ENCODE measurements around the gene ZNF618. TPM values are rescaled to one million over a fixed set of nuclear protein-coding genes. Genes with fewer than 3 reads are reported as not detected.

Gene ZNF618
- total RNA-seq, 2 donors from 2014 or later, result 16.6 to 24.9 TPM

GRCh38 chr9:114090798-114091197 lies 214.7 kb downstream of the ZNF618 start:
- no peak for TF ChIP-seq CTCF (IDR thresholded peaks at IDR 0.05)
- no peak for ATAC-seq (ENCODE audit: insufficient number of reproducible peaks, low FRiP score, low read depth)
- H3K27me3 ChIP-seq (replicated peaks; ENCODE audit: insufficient read depth), result no peaks in the 10 kb centered on the region
- no peak overlapping the region for H3K4me3 ChIP-seq
- H3K36me3 ChIP-seq, result no peaks in the 10 kb centered on the region
- DNase-seq (ENCODE audit: low spot score), result no peak
- H3K4me1 ChIP-seq (ENCODE audit: control insufficient read depth in 1 of 2, low read depth in 2 of 2), result no peaks in the 10 kb centered on the region
- H3K9me3 ChIP-seq, result no peaks in the 10 kb centered on the region
- H3K27ac ChIP-seq, result no peak overlapping the region

- Histone ChIP-seq H3K27me3 (replicated peaks; ENCODE audit: insufficient read depth) (no peaks in the 10 kb centered on the region), H3K36me3 (no peaks in the 10 kb centered on the region), H3K27ac (no peak overlapping the region), H3K4me1 (ENCODE audit: control insufficient read depth in 1 of 2, low read depth in 2 of 2) (no peaks in the 10 kb centered on the region), H3K4me3 (no peak overlapping the region), H3K9me3 (no peaks in the 10 kb centered on the region)
- ATAC-seq (ENCODE audit: insufficient number of reproducible peaks, low FRiP score, low read depth) (no peak), DNase-seq (ENCODE audit: low spot score) (no peak)
- no peak for TF ChIP-seq CTCF (IDR thresholded peaks at IDR 0.05)
Observed at GRCh38 chr9:114091711-114092110, 215.6 kb downstream of the ZNF618 start.

GRCh38 chr9:114092336-114092735 lies 216.2 kb downstream of the ZNF618 start:
- H3K36me3 ChIP-seq, result no peaks in the 10 kb centered on the region
- no peak overlapping the region for H3K4me3 ChIP-seq
- H3K27me3 ChIP-seq (replicated peaks; ENCODE audit: insufficient read depth), result no peaks in the 10 kb centered on the region
- H3K9me3 ChIP-seq, result no peaks in the 10 kb centered on the region
- DNase-seq (ENCODE audit: low spot score), result no peak
- no peak overlapping the region for H3K27ac ChIP-seq
- no peaks in the 10 kb centered on the region for H3K4me1 ChIP-seq (ENCODE audit: control insufficient read depth in 1 of 2, low read depth in 2 of 2)
- ATAC-seq (ENCODE audit: insufficient number of reproducible peaks, low FRiP score, low read depth), result no peak
- no peak for TF ChIP-seq CTCF (IDR thresholded peaks at IDR 0.05)

GRCh38 chr9:114093031-114093471 lies 216.9 kb downstream of the ZNF618 start:
- no peak for ATAC-seq (ENCODE audit: insufficient number of reproducible peaks, low FRiP score, low read depth)
- no peaks in the 10 kb centered on the region for H3K27me3 ChIP-seq (replicated peaks; ENCODE audit: insufficient read depth)
- DNase-seq (ENCODE audit: low spot score), result no peak
- peaks cover 3 to 6% of the 10 kb centered on the region in 2 donors for H3K4me1 ChIP-seq (ENCODE audit: control insufficient read depth in 1 of 2, low read depth in 2 of 2)
- no peak for TF ChIP-seq CTCF (IDR thresholded peaks at IDR 0.05)
- no peaks in the 10 kb centered on the region for H3K9me3 ChIP-seq
- H3K27ac ChIP-seq, result no peak overlapping the region
- H3K36me3 ChIP-seq, result no peaks in the 10 kb centered on the region
- no peak overlapping the region for H3K4me3 ChIP-seq

GRCh38 chr9:114093761-114094505 lies 217.8 kb downstream of the ZNF618 start:
- no peak overlapping the region for H3K4me3 ChIP-seq
- no peaks in the 10 kb centered on the region for H3K36me3 ChIP-seq
- no peaks in the 10 kb centered on the region for H3K9me3 ChIP-seq
- H3K27ac ChIP-seq, result no peak overlapping the region
- no peaks in the 10 kb centered on the region for H3K27me3 ChIP-seq (replicated peaks; ENCODE audit: insufficient read depth)
- H3K4me1 ChIP-seq (ENCODE audit: control insufficient read depth in 1 of 2, low read depth in 2 of 2), result peaks cover 4 to 7% of the 10 kb centered on the region in 2 donors
- DNase-seq (ENCODE audit: low spot score) (no peak), ATAC-seq (ENCODE audit: insufficient number of reproducible peaks, low FRiP score, low read depth) (no peak)
- TF ChIP-seq CTCF (IDR thresholded peaks at IDR 0.05), result no peak

Data from thoracic aorta (tissue), 2 donors.